ENCODE results near the gene ZPBP2. TPM values are rescaled to one million over a fixed set of nuclear protein-coding genes. Genes with fewer than 3 reads are reported as not detected.

The ZPBP2 gene
- total RNA-seq, 1 experiment from 2014 or later: not detected

DNA sequence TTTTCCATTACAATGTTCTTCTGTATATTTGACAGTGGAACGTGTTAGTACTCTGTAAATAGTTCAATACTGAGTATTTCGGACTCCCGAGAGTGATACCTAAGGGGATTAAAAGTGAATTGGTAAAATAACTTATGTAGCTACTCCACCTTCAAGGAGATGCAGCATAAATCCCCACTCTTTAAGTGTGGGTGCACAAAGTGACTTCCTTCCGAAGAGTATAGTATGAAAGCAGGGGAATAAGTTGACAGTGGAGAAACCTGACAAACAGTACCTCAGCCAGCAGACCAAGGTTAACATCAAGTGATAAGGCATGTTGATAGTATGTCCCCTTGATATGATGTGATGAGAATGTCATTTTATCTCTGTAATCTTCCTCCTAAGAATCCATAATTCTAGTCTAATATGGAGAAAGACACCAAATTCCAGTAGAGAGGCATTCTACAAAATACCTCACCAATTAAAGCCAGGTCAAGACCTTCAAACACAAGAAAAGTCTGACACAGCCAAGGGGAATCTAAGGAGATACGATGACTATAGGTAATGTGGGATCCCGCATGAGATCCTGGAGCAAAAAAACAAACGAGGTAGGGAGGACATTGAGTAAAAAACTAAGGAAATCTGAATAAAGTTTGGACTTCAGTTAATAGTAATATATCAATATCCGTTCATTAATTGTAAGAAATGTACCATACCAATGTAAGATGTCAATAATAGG, 1.8 kb upstream of the ZPBP2 start:
- no peak overlapping the region for H3K4me2 ChIP-seq (ENCODE audit: low read length)
- ChIA-PET POLR2A (ENCODE audit: unreplicated experiment) (no interaction called here), CTCF (no interaction called here)
- no peaks in the 10 kb centered on the region for H4K20me1 ChIP-seq (ENCODE audit: low read length)
- no peaks in the 10 kb centered on the region for H3K4me1 ChIP-seq (ENCODE audit: insufficient read depth, low read length)
- H3F3A ChIP-seq (ENCODE audit: low read length, unreplicated experiment): no peaks in the 10 kb centered on the region
- H3K27me3 ChIP-seq (ENCODE audit: low read length): peaks cover 50% of the 10 kb centered on the region
- no peak overlapping the region for H2AFZ ChIP-seq (ENCODE audit: low read length)
- no peaks in the 10 kb centered on the region for H3K36me3 ChIP-seq (ENCODE audit: low read depth, low read length)
- DNase-seq: no peak
- TF ChIP-seq EZH2phosphoT487 (IDR thresholded peaks at IDR 0.05; ENCODE audit: borderline replicate concordance, low read length) (no peak), EZH2 (IDR thresholded peaks at IDR 0.05; ENCODE audit: low read length, unreplicated experiment) (no peak)
- TF ChIP-seq, protein P1, sequence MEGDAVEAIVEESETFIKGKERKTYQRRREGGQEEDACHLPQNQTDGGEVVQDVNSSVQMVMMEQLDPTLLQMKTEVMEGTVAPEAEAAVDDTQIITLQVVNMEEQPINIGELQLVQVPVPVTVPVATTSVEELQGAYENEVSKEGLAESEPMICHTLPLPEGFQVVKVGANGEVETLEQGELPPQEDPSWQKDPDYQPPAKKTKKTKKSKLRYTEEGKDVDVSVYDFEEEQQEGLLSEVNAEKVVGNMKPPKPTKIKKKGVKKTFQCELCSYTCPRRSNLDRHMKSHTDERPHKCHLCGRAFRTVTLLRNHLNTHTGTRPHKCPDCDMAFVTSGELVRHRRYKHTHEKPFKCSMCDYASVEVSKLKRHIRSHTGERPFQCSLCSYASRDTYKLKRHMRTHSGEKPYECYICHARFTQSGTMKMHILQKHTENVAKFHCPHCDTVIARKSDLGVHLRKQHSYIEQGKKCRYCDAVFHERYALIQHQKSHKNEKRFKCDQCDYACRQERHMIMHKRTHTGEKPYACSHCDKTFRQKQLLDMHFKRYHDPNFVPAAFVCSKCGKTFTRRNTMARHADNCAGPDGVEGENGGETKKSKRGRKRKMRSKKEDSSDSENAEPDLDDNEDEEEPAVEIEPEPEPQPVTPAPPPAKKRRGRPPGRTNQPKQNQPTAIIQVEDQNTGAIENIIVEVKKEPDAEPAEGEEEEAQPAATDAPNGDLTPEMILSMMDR (conservative IDR thresholded peaks at IDR 0.05; ENCODE audit: low read depth, low read length): no peak
- H3K9ac ChIP-seq (ENCODE audit: low read length): no peak overlapping the region
- no TSS peak for BruUV-seq (replicated peaks)
- H3K9me3 ChIP-seq (ENCODE audit: low read length): no peaks in the 10 kb centered on the region
- H3K4me3 ChIP-seq (ENCODE audit: low read length): no peak overlapping the region
- no peak overlapping the region for H3K27ac ChIP-seq (ENCODE audit: low read length)
- H3K79me2 ChIP-seq (ENCODE audit: low read length): no peaks in the 10 kb centered on the region
- intact Hi-C loops (cut with micrococcal nuclease): no loop called here
- ATAC-seq: no peak
- no peaks in the 10 kb centered on the region for H3K9me2 ChIP-seq (replicated peaks; ENCODE audit: low read length)

DNA sequence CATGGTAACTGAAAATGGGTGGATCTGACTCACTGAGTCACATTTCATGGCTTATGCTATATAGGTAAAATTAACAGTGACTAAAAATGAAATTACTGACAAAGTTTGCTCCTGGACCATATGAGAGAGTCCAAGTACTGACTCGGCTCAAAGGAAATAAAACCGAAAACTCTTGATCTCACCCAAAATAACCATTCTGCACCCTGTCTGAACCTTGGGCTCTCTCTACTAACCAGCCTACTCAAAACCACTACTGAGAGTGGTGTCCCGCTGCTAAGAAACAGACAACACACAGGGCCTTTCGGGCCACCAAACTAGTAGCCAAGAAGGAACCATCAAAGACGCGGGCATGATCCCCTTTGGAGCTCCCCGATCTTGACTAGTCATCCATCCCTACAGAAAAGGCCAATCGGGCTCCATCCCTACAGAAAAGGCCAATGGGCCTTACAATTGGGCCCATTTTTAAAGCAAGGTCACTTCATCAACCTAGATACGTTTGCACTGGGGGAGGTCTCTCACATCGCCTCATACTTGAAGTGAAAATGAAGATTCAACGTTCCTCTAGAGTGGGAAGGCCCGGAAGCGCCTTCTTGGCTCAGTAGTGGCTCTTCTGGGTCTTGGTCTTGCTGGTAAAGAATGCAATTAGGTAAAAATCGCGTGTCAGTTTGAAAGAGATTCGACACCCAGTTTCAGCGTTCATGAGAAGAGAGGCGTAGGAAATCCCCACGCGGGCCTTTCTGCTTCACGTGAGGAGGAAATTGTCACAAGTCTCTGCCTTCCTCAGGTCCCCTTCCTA, 720 bp upstream of the ZPBP2 start:
- H2AFZ ChIP-seq (ENCODE audit: low read length): no peak overlapping the region
- H3K36me3 ChIP-seq (ENCODE audit: low read depth, low read length): no peaks in the 10 kb centered on the region
- DNase-seq: no peak
- no peak overlapping the region for H3K9ac ChIP-seq (ENCODE audit: low read length)
- no TSS peak for BruUV-seq (replicated peaks)
- H3K9me2 ChIP-seq (replicated peaks; ENCODE audit: low read length): no peaks in the 10 kb centered on the region
- no peak overlapping the region for H3K27ac ChIP-seq (ENCODE audit: low read length)
- ChIA-PET CTCF (no interaction called here), POLR2A (ENCODE audit: unreplicated experiment) (no interaction called here)
- no peak overlapping the region for H3K4me3 ChIP-seq (ENCODE audit: low read length)
- intact Hi-C loops (cut with micrococcal nuclease): no loop called here
- TF ChIP-seq EZH2phosphoT487 (IDR thresholded peaks at IDR 0.05; ENCODE audit: borderline replicate concordance, low read length) (no peak), EZH2 (IDR thresholded peaks at IDR 0.05; ENCODE audit: low read length, unreplicated experiment) (no peak)
- TF ChIP-seq, protein P1 (conservative IDR thresholded peaks at IDR 0.05; ENCODE audit: low read depth, low read length): no peak
- peaks cover 43% of the 10 kb centered on the region for H3K27me3 ChIP-seq (ENCODE audit: low read length)
- H3K79me2 ChIP-seq (ENCODE audit: low read length): no peaks in the 10 kb centered on the region
- H3F3A ChIP-seq (ENCODE audit: low read length, unreplicated experiment): no peaks in the 10 kb centered on the region
- no peak for ATAC-seq
- no peaks in the 10 kb centered on the region for H4K20me1 ChIP-seq (ENCODE audit: low read length)
- no peaks in the 10 kb centered on the region for H3K4me1 ChIP-seq (ENCODE audit: insufficient read depth, low read length)
- H3K4me2 ChIP-seq (ENCODE audit: low read length): no peak overlapping the region
- H3K9me3 ChIP-seq (ENCODE audit: low read length): no peaks in the 10 kb centered on the region

DNA sequence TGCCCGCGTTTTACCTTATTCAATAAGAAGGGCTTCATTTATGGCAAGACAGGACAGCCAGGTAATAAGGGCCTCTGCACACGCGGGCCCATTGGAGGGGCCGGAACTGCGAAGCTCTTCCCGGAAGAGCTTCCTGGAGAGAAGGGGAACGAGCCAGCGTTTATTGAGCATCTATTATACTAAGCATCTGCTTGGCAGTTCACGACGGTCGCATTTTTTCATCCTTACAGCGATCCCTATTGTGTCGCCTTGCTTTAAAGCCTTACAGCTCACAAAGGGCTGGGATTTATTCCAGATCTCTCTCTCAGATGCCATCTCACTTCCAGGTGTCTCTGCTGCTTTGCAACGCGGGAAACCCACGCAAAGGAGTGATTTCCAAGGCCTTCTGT, 546 bp downstream of the ZPBP2 start:
- H4K20me1 ChIP-seq (ENCODE audit: low read length): no peaks in the 10 kb centered on the region
- no peaks in the 10 kb centered on the region for H3K79me2 ChIP-seq (ENCODE audit: low read length)
- TF ChIP-seq EZH2 (IDR thresholded peaks at IDR 0.05; ENCODE audit: low read length, unreplicated experiment): no peak
- TF ChIP-seq, protein P1 (conservative IDR thresholded peaks at IDR 0.05; ENCODE audit: low read depth, low read length): no peak
- no peak for TF ChIP-seq EZH2phosphoT487 (IDR thresholded peaks at IDR 0.05; ENCODE audit: borderline replicate concordance, low read length)
- DNase-seq: no peak
- no TSS peak for BruUV-seq (replicated peaks)
- H3K9ac ChIP-seq (ENCODE audit: low read length): no peak overlapping the region
- no peaks in the 10 kb centered on the region for H3K9me2 ChIP-seq (replicated peaks; ENCODE audit: low read length)
- H3K9me3 ChIP-seq (ENCODE audit: low read length): no peaks in the 10 kb centered on the region
- no peak overlapping the region for H2AFZ ChIP-seq (ENCODE audit: low read length)
- H3K27ac ChIP-seq (ENCODE audit: low read length): no peak overlapping the region
- H3K4me3 ChIP-seq (ENCODE audit: low read length): no peak overlapping the region
- peaks cover 30% of the 10 kb centered on the region for H3K27me3 ChIP-seq (ENCODE audit: low read length)
- H3K4me2 ChIP-seq (ENCODE audit: low read length): no peak overlapping the region
- H3K36me3 ChIP-seq (ENCODE audit: low read depth, low read length): no peaks in the 10 kb centered on the region
- intact Hi-C loops (cut with micrococcal nuclease): no loop called here
- no peak for ATAC-seq
- ChIA-PET CTCF (no interaction called here), POLR2A (ENCODE audit: unreplicated experiment) (no interaction called here)
- no peaks in the 10 kb centered on the region for H3F3A ChIP-seq (ENCODE audit: low read length, unreplicated experiment)
- H3K4me1 ChIP-seq (ENCODE audit: insufficient read depth, low read length): no peaks in the 10 kb centered on the region
